Endothelial cell of umbilical vein (primary cell): ENCODE measurements around the gene CNKSR3. TPM values are rescaled to one million over a fixed set of nuclear protein-coding genes. Genes with fewer than 3 reads are reported as not detected.

ENCODE experiments used
- BruUV-seq: library from RNA; stranded (reverse); fragments of 400-500 nt; replicated peaks from 2 replicates; lab custom pipeline; 2021; lab: Mats Ljungman, UMichigan
- CTCF ChIA-PET: fragments of 300-600, 350-600 bp; sonication (Branson Sonifier 250); formaldehyde crosslinking; loops from one replicate; lab custom pipeline; 2021; ENCODE audit warnings: antibody characterized with exemption, inconsistent platforms; lab: Charles Lee
- POLR2A ChIA-PET: fragments of 300-600, 350-600 bp; sonication (Branson Sonifier 250); formaldehyde crosslinking; loops from one replicate; lab custom pipeline; 2021; ENCODE audit warnings: antibody characterized with exemption, inconsistent platforms; lab: Charles Lee
- DNase-seq: peaks from one replicate; pipeline ENCODE4 v3.0.0-alpha.2; 2011; ENCODE audit warnings: low read depth, low spot score
- FAIRE-seq: peaks from 2 replicates; lab custom pipeline; 2011; peaks lifted over from hg19 to GRCh38; lab: Jason Lieb, UNC
- H2AFZ ChIP-seq: 2 replicates; pipeline ENCODE4 v1.6.0; 2012; ENCODE audit warnings: low read depth, low read length, control low read depth, inconsistent platforms
- H3K27ac ChIP-seq: 2 replicates; pipeline ENCODE4 v1.5.1; 2011; ENCODE audit warnings: low read depth, mild to moderate bottlenecking, control low read depth, low read length, moderate library complexity; ENCODE audit not compliant: insufficient read depth
- H3K27me3 ChIP-seq, 2 experiments: 2 replicates each; pipeline versions ENCODE4 v1.6.0 to v1.6.1; 2011; ENCODE audit warnings: low read length in 2 of 2, mixed read lengths in 1 of 2; ENCODE audit not compliant: control insufficient read depth in 2 of 2, insufficient read depth in 2 of 2
- H3K36me3 ChIP-seq, 2 experiments: 2 replicates in 1 of 2; 3 replicates in 1 of 2; pipeline ENCODE4 v1.5.1; 2011; ENCODE audit warnings: low read length in 2 of 2, mild to moderate bottlenecking in 1 of 2, moderate library complexity in 1 of 2; ENCODE audit not compliant: control insufficient read depth in 2 of 2, insufficient read depth in 2 of 2; ENCODE audit errors: extremely low read depth in 1 of 2
- H3K4me1 ChIP-seq: 3 replicates; pipeline ENCODE4 v1.5.1; 2011; ENCODE audit warnings: mild to moderate bottlenecking, low read length; ENCODE audit not compliant: control insufficient read depth, insufficient read depth; ENCODE audit errors: extremely low read depth
- H3K4me2 ChIP-seq: 2 replicates; pipeline ENCODE4 v1.6.1; 2011; ENCODE audit warnings: low read length, control low read depth, mixed read lengths; ENCODE audit not compliant: insufficient read depth
- H3K4me3 ChIP-seq, 3 experiments: fragments of 200-600 bp in 1 of 3; sonication (generic), shearing (Covaris generic) in 1 of 3; replicated peaks in 1 of 3; 2 replicates each; pipeline ENCODE4 v1.5.1; 2011 to 2016; ENCODE audit warnings: control low read depth in 3 of 3, low read length in 3 of 3, mild to moderate bottlenecking in 2 of 3, inconsistent platforms in 1 of 3, low read depth in 1 of 3, moderate library complexity in 1 of 3; ENCODE audit not compliant: insufficient read depth in 1 of 3
- H3K79me2 ChIP-seq: 2 replicates; pipeline ENCODE4 v1.6.0; 2012; ENCODE audit warnings: low read length, inconsistent platforms; ENCODE audit not compliant: control insufficient read depth, insufficient read depth
- H3K9ac ChIP-seq: replicated peaks from 2 replicates; pipeline ENCODE3; 2011; ENCODE audit warnings: low read length, control low read depth; ENCODE audit not compliant: insufficient read depth; ENCODE audit errors: extremely low read depth
- H3K9me1 ChIP-seq: replicated peaks from 3 replicates; pipeline ENCODE4 v1.6.0; 2011; ENCODE audit warnings: mild to moderate bottlenecking, low read length; ENCODE audit not compliant: control insufficient read depth, insufficient read depth; ENCODE audit errors: extremely low read depth
- H3K9me3 ChIP-seq: replicated peaks from 2 replicates; pipeline ENCODE4 v1.5.1; 2012; ENCODE audit warnings: low read length, inconsistent platforms; ENCODE audit not compliant: control insufficient read depth, insufficient read depth
- H4K20me1 ChIP-seq: replicated peaks from 2 replicates; pipeline ENCODE3; 2011; ENCODE audit warnings: mild to moderate bottlenecking, low read length; ENCODE audit not compliant: control insufficient read depth, insufficient read depth; ENCODE audit errors: extremely low read depth
- CTCF ChIP-seq, 2 donors: IDR thresholded peaks; 1 replicate in 1 of 2; 2 replicates in 1 of 2; pipeline ENCODE4 v1.5.1; 2011; ENCODE audit warnings: low read length in 2 of 2, mild to moderate bottlenecking in 2 of 2, moderate library complexity in 2 of 2, control low read depth in 1 of 2, inconsistent platforms in 1 of 2, low read depth in 1 of 2; ENCODE audit not compliant: insufficient read depth in 1 of 2; ENCODE audit errors: extremely low read depth in 1 of 2
- EZH2 ChIP-seq: IDR thresholded peaks from 2 replicates; pipeline ENCODE4 v1.6.1; 2012; ENCODE audit warnings: borderline replicate concordance, low read depth, mild to moderate bottlenecking, moderate library complexity, low read length, inconsistent platforms; ENCODE audit not compliant: severe bottlenecking
- FOS ChIP-seq: IDR thresholded peaks from 2 replicates; pipeline ENCODE4 v1.6.1; 2011; ENCODE audit warnings: mild to moderate bottlenecking, low read length, moderate library complexity, borderline replicate concordance; ENCODE audit not compliant: insufficient read depth
- GATA2 ChIP-seq: IDR thresholded peaks from 2 replicates; pipeline ENCODE4 v1.7.0; 2011; ENCODE audit warnings: low read depth, mild to moderate bottlenecking, moderate library complexity, mixed read lengths, low read length; ENCODE audit not compliant: insufficient read length, insufficient read depth
- JUN ChIP-seq: IDR thresholded peaks from 2 replicates; pipeline ENCODE4 v1.6.1; 2011; ENCODE audit warnings: borderline replicate concordance, low read depth; ENCODE audit not compliant: insufficient read length, insufficient read depth
- MAX ChIP-seq: IDR thresholded peaks from 2 replicates; pipeline ENCODE4 v1.6.1; 2011; ENCODE audit not compliant: insufficient read depth, insufficient read length
- MYC ChIP-seq: IDR thresholded peaks from one replicate; pipeline ENCODE4 v1.6.1; 2011; ENCODE audit warnings: mild to moderate bottlenecking, low read depth, low read length
- POLR2A ChIP-seq: IDR thresholded peaks from 2 replicates; pipeline ENCODE4 v1.6.1; 2012; ENCODE audit warnings: low read depth, mild to moderate bottlenecking, control low read depth, low read length
- POLR2AphosphoS5 ChIP-seq: IDR thresholded peaks from 2 replicates; pipeline ENCODE4 v1.6.1; 2012; ENCODE audit warnings: low read depth, mild to moderate bottlenecking, control low read depth, low read length, moderate library complexity; ENCODE audit not compliant: insufficient read depth
- dilution Hi-C: fragments of 300-500 bp; cut with MboI; formaldehyde crosslinking; loops from one replicate; pipeline ENCODE4 v1.15.0; 2019; ENCODE audit warnings: low sequenced_read_pairs; ENCODE audit not compliant: extremely low pct_ligation_motif_present
- intact Hi-C: fragments of 100-400 bp; cut with micrococcal nuclease; formaldehyde crosslinking; loops from one replicate; pipeline ENCODE4 v1.10.0; 2022
- polyA plus RNA-seq, 4 experiments: library from polyadenylated mRNA; depleted of rRNA in 3 of 4; stranded (reverse) in 3 of 4; unstranded in 1 of 4; fragments of >200 nt; gene quantifications; 2 replicates each; pipeline versions ENCODE4 v1.2.1 to v1.2.3, GENCODE V29; 2011 to 2012; ENCODE audit warnings: missing spikeins in 1 of 4
- total RNA-seq: library from RNA; stranded (reverse); gene quantifications from 2 replicates; pipeline ENCODE4 v1.2.3, GENCODE V29; 2021

Gene CNKSR3
- total and polyA plus RNA-seq, 2 donors (not counting 3 experiments of a cell fraction or from before 2014, with no cell fraction given) = 2.3 to 15.6 TPM

GRCh38 chr6:154358019-154358545 lies 152.4 kb downstream of the CNKSR3 start:
- H3K9me1 ChIP-seq = no peaks in the 10 kb centered on the region
- no peak overlapping the region for H3K4me3 ChIP-seq
- POLR2A ChIA-PET = no interaction called here
- H3K9ac ChIP-seq = no peak overlapping the region
- BruUV-seq = no TSS peak
- TF ChIP-seq MAX (no peak), EZH2 (no peak), GATA2 (no peak), FOS (no peak), MYC (no peak), JUN (no peak), POLR2AphosphoS5 (no peak), POLR2A (no peak), CTCF (IDR thresholded peaks at IDR 0.05; ENCODE audit: extremely low read depth in 1 of 2, insufficient read depth in 1 of 2, low read depth in 1 of 2, low read length in 2 of 2) (no peak)
- no peaks in the 10 kb centered on the region for H3K9me3 ChIP-seq
- CTCF ChIA-PET = no interaction called here
- no peaks in the 10 kb centered on the region for H3K27me3 ChIP-seq
- H3K27ac ChIP-seq = no peak overlapping the region
- dilution Hi-C loops (no loop called here), intact Hi-C loops (no loop called here)
- no peaks in the 10 kb centered on the region for H3K79me2 ChIP-seq
- no peaks in the 10 kb centered on the region for H4K20me1 ChIP-seq
- H2AFZ ChIP-seq = no peak overlapping the region
- no peaks in the 10 kb centered on the region for H3K4me1 ChIP-seq
- DNase-seq (no peak), FAIRE-seq (peak; percentile 46)
- no peak overlapping the region for H3K4me2 ChIP-seq
- no peaks in the 10 kb centered on the region for H3K36me3 ChIP-seq
